DOHH2 (cell line): ENCODE data around the gene ANKRD18B.
"Not testable (repeated sequence)": the region's sequence is repeated elsewhere in the genome, so short reads cannot be mapped to it uniquely, and the experiment has no call there.

Experiments used
- EZH2phosphoT487 ChIP-seq: fragments of 200-600 bp; sonication (generic); IDR thresholded peaks from 2 replicates; pipeline ENCODE4 v1.6.1; 2017; ENCODE audit warnings: borderline replicate concordance, mild to moderate bottlenecking, antibody characterized with exemption, low read length, moderate library complexity, mixed read lengths
- TF ChIP-seq, protein P1 (sequence below): fragments of 200-600 bp; sonication (generic); IDR thresholded peaks from one replicate; pipeline ENCODE4 v1.5.1; 2014; ENCODE audit warnings: antibody characterized with exemption, mild to moderate bottlenecking, low read depth, low read length; ENCODE audit not compliant: poor library complexity, severe bottlenecking

DNA sequence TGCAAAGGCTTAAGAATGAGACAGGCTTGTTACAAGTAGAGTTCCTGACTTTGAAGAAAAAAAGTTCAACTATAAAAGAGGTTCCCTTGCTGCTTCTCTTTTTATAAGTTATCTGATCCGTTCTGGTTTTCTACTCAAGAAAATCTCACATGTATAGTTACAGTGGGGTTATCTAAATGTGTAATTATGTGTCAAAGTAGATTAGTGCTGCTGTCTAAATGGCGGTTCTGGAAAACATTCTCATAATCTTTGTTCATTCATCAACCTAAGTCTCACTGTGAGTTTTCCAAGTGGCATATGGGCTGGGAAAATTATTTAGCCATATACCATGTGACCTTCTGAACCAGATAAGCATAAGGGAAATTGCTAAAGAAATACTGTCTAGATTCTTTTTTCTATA, 21.7 kb downstream of the ANKRD18B start:
- TF ChIP-seq, protein P1, sequence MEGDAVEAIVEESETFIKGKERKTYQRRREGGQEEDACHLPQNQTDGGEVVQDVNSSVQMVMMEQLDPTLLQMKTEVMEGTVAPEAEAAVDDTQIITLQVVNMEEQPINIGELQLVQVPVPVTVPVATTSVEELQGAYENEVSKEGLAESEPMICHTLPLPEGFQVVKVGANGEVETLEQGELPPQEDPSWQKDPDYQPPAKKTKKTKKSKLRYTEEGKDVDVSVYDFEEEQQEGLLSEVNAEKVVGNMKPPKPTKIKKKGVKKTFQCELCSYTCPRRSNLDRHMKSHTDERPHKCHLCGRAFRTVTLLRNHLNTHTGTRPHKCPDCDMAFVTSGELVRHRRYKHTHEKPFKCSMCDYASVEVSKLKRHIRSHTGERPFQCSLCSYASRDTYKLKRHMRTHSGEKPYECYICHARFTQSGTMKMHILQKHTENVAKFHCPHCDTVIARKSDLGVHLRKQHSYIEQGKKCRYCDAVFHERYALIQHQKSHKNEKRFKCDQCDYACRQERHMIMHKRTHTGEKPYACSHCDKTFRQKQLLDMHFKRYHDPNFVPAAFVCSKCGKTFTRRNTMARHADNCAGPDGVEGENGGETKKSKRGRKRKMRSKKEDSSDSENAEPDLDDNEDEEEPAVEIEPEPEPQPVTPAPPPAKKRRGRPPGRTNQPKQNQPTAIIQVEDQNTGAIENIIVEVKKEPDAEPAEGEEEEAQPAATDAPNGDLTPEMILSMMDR, result not testable (repeated sequence)
- not testable (repeated sequence) for TF ChIP-seq EZH2phosphoT487
